CD14-positive monocyte (primary cell): ENCODE results near the gene TEX10. TPM values are rescaled to one million over a fixed set of nuclear protein-coding genes. Genes with fewer than 3 reads are reported as not detected.

Source experiments
- DNase-seq, 3 donors: peaks; one replicate each; pipeline ENCODE4 v3.0.0-alpha.2; 2011 to 2022
- H2AFZ ChIP-seq: 2 replicates; pipeline ENCODE4 v1.6.0; 2012; ENCODE audit warnings: mild to moderate bottlenecking, low read depth, low read length, inconsistent platforms; ENCODE audit not compliant: insufficient read depth, poor library complexity, severe bottlenecking
- H3K27ac ChIP-seq, 2 donors: 1 replicate in 1 of 2; 2 replicates in 1 of 2; pipeline ENCODE4 v1.5.1; 2012 to 2013; ENCODE audit warnings: low read length in 2 of 2, control low read depth in 1 of 2, inconsistent platforms in 1 of 2, low read depth in 1 of 2, mild to moderate bottlenecking in 1 of 2
- H3K27me3 ChIP-seq, 2 donors: one replicate each; pipeline versions ENCODE4 v1.6.0 to v1.6.1; 2011 to 2013; ENCODE audit warnings: low read length in 2 of 2; ENCODE audit not compliant: control insufficient read depth in 2 of 2, insufficient read depth in 2 of 2
- H3K36me3 ChIP-seq, 2 donors: replicated peaks in 1 of 2; 1 replicate in 1 of 2; 2 replicates in 1 of 2; pipeline versions ENCODE4 v1.5.1 to v1.6.1; 2012 to 2013; ENCODE audit warnings: low read length in 2 of 2, control low read depth in 1 of 2, inconsistent platforms in 1 of 2, mild to moderate bottlenecking in 1 of 2; ENCODE audit not compliant: insufficient read depth in 2 of 2, control insufficient read depth in 1 of 2
- H3K4me1 ChIP-seq, 2 donors: 1 replicate in 1 of 2; 2 replicates in 1 of 2; pipeline versions ENCODE4 v1.5.1 to v1.6.1; 2012 to 2013; ENCODE audit warnings: low read length in 2 of 2, control low read depth in 1 of 2, inconsistent platforms in 1 of 2, mild to moderate bottlenecking in 1 of 2, moderate library complexity in 1 of 2; ENCODE audit not compliant: insufficient read depth in 2 of 2, control insufficient read depth in 1 of 2
- H3K4me2 ChIP-seq: replicated peaks from 2 replicates; pipeline ENCODE3; 2012; ENCODE audit warnings: low read length, moderate library complexity, mild to moderate bottlenecking; ENCODE audit not compliant: poor library complexity, severe bottlenecking; ENCODE audit errors: extremely low read depth
- H3K4me3 ChIP-seq, 3 experiments: fragments of 200-600 bp in 1 of 3; sonication (generic) in 1 of 3; replicated peaks in 1 of 3; 1 replicate in 2 of 3; 2 replicates in 1 of 3; pipeline ENCODE4 v1.5.1; 2011 to 2013; ENCODE audit warnings: low read length in 3 of 3, mild to moderate bottlenecking in 3 of 3, control low read depth in 2 of 3, low read depth in 2 of 3, inconsistent platforms in 1 of 3, moderate library complexity in 1 of 3
- H3K79me2 ChIP-seq: 2 replicates; pipeline ENCODE4 v1.6.0; 2012; ENCODE audit warnings: mild to moderate bottlenecking, control low read depth, inconsistent platforms, low read length, moderate library complexity; ENCODE audit not compliant: insufficient read depth
- H3K9ac ChIP-seq: 2 replicates; pipeline ENCODE4 v1.6.0; 2017; ENCODE audit warnings: low read length, mild to moderate bottlenecking; ENCODE audit not compliant: insufficient read depth, poor library complexity, severe bottlenecking
- H3K9me3 ChIP-seq, 2 donors: replicated peaks in 1 of 2; 1 replicate in 1 of 2; 2 replicates in 1 of 2; pipeline versions ENCODE4 v1.5.1 to v1.6.1; 2012 to 2013; ENCODE audit warnings: low read length in 2 of 2, control low read depth in 1 of 2; ENCODE audit not compliant: control insufficient read depth in 1 of 2, insufficient read depth in 1 of 2
- H4K20me1 ChIP-seq: 2 replicates; pipeline ENCODE4 v1.6.0; 2012; ENCODE audit warnings: mild to moderate bottlenecking, low read length, control low read depth, moderate library complexity; ENCODE audit not compliant: insufficient read depth
- H3K27ac Mint-ChIP-seq, 7 donors: one replicate each; pipeline ENCODE4 v1.8.0; 2020; ENCODE audit warnings: mild to moderate bottlenecking in 7 of 7, mixed read lengths in 7 of 7, moderate library complexity in 6 of 7, inconsistent platforms in 2 of 7
- H3K27me3 Mint-ChIP-seq, 3 donors: one replicate each; pipeline ENCODE4 v1.8.0; 2021 to 2022; ENCODE audit warnings: low read depth in 3 of 3, mild to moderate bottlenecking in 3 of 3, mixed read lengths in 3 of 3, moderate library complexity in 3 of 3, inconsistent platforms in 1 of 3
- H3K36me3 Mint-ChIP-seq, 2 donors: one replicate each; pipeline ENCODE4 v1.8.0; 2020; ENCODE audit warnings: mixed read lengths in 2 of 2, inconsistent platforms in 1 of 2, mild to moderate bottlenecking in 1 of 2
- H3K4me1 Mint-ChIP-seq: one replicate; pipeline ENCODE4 v1.8.0; 2020; ENCODE audit warnings: mild to moderate bottlenecking, mixed read lengths
- H3K4me3 Mint-ChIP-seq, 2 donors: one replicate each; pipeline ENCODE4 v1.8.0; 2020; ENCODE audit warnings: mild to moderate bottlenecking in 2 of 2, mixed read lengths in 2 of 2, moderate library complexity in 1 of 2
- H3K9me3 Mint-ChIP-seq, 7 donors: one replicate each; pipeline ENCODE4 v1.8.0; 2020 to 2022; ENCODE audit warnings: mixed read lengths in 7 of 7, mild to moderate bottlenecking in 6 of 7, moderate library complexity in 6 of 7, inconsistent platforms in 2 of 7
- CTCF ChIP-seq: fragments of 200-600 bp; IDR thresholded peaks from one replicate; pipeline ENCODE4 v1.8.0; 2022; ENCODE audit warnings: antibody characterized with exemption, mild to moderate bottlenecking
- WGBS: methylation state at CpG from one replicate; pipeline ENCODE4 v1.1.5; 2013; ENCODE audit warnings: missing lambda C conversion rate; ENCODE audit not compliant: insufficient coverage; 5-methylcytosine and 5-hydroxymethylcytosine counted together
- intact Hi-C, 2 donors: fragments of 100-400 bp; cut with micrococcal nuclease; formaldehyde crosslinking; loops; one replicate each; pipeline versions ENCODE4 v1.15.0 to v1.15.1; 2023
- polyA plus RNA-seq, 3 donors: library from polyadenylated mRNA; depleted of rRNA in 1 of 3; unstranded in 2 of 3; stranded (reverse) in 1 of 3; fragments of 300-500 nt in 2 of 3; fragments of >200 nt in 1 of 3; fragmentation: Illumina TruSeq in 2 of 3; gene quantifications; 1 replicate in 2 of 3; 2 replicates in 1 of 3; pipeline ENCODE4 v1.2.3, GENCODE V29; 2012 to 2021

Gene TEX10
- polyA plus RNA-seq, 3 donors = 3.8 to 6.4 (median 4.5) TPM

GRCh38 chr9:100317706-100318105 is 35.0 kb downstream of the TEX10 start:
- no peak for DNase-seq
- Mint-ChIP-seq H3K9me3 (peaks cover 0 to 10% (median 3%) of the 10 kb centered on the region in 7 donors), H3K4me1 (peaks cover 7% of the 10 kb centered on the region), H3K27ac (no peak overlapping the region), H3K36me3 (peaks cover 56 to 73% of the 10 kb centered on the region in 2 donors), H3K4me3 (no peak overlapping the region), H3K27me3 (peaks cover 0 to 1% (median 0%) of the 10 kb centered on the region in 3 donors)
- Histone ChIP-seq H3K4me1 (no peaks in the 10 kb centered on the region), H3K9me3 (no peaks in the 10 kb centered on the region), H3K4me2 (no peak overlapping the region), H3K36me3 (peaks cover 42 to 67% of the 10 kb centered on the region in 2 donors), H3K4me3 (no peak overlapping the region), H3K9ac (no peak overlapping the region), H4K20me1 (no peaks in the 10 kb centered on the region), H3K79me2 (no peaks in the 10 kb centered on the region), H3K27me3 (no peaks in the 10 kb centered on the region), H3K27ac (no peak overlapping the region), H2AFZ (no peak overlapping the region)
- WGBS = no CpG with 5 or more reads among the region's 1 CpG
- intact Hi-C loops = loop anchor here in 1 of 2 donors (10.0 kb wide), 1 partner anchor 1053 kb away; no protein-coding TSS in a partner anchor
- no peak for TF ChIP-seq CTCF

GRCh38 chr9:100315561-100315960 is 37.2 kb downstream of the TEX10 start:
- Histone ChIP-seq H3K27ac (no peak overlapping the region), H3K27me3 (no peaks in the 10 kb centered on the region), H3K4me2 (no peak overlapping the region), H2AFZ (no peak overlapping the region), H3K4me3 (no peak overlapping the region), H3K9me3 (no peaks in the 10 kb centered on the region), H3K79me2 (no peaks in the 10 kb centered on the region), H3K9ac (no peak overlapping the region), H3K4me1 (no peaks in the 10 kb centered on the region), H3K36me3 (peaks cover 37 to 69% of the 10 kb centered on the region in 2 donors), H4K20me1 (no peaks in the 10 kb centered on the region)
- Mint-ChIP-seq H3K4me3 (no peak overlapping the region), H3K27ac (no peak overlapping the region), H3K27me3 (peaks cover 0 to 1% (median 0%) of the 10 kb centered on the region in 3 donors), H3K36me3 (peaks cover 63 to 84% of the 10 kb centered on the region in 2 donors), H3K9me3 (peaks cover 0 to 10% (median 3%) of the 10 kb centered on the region in 7 donors), H3K4me1 (peaks cover 7% of the 10 kb centered on the region)
- no peak for DNase-seq
- WGBS = 83% methylated on average over 1 of the region's 4 CpGs
- no peak for TF ChIP-seq CTCF
- intact Hi-C loops = loop anchor here in 1 of 2 donors (10.0 kb wide), 1 partner anchor 1051 kb away; no protein-coding TSS in a partner anchor
